Lower lobe of right lung (tissue), 2 donors: Measurements from ENCODE around the gene ZNF710. TPM values are rescaled to one million over a fixed set of nuclear protein-coding genes. Genes with fewer than 3 reads are reported as not detected.
"Not testable (repeated sequence)": the region's sequence is repeated elsewhere in the genome, so short reads cannot be mapped to it uniquely, and the experiment has no call there.

Experiments
- ATAC-seq, 2 donors: fragments of 200-7000 bp; cut with Tn5 transposase; one replicate each; pipeline ENCODE4 v1.9.1; 2020 to 2022; ENCODE audit warnings: mild to moderate bottlenecking in 2 of 2, moderate library complexity in 2 of 2
- DNase-seq: peaks from one replicate; pipeline ENCODE4 v3.0.0-alpha.2; 2020
- H3K27ac ChIP-seq: fragments of 200-600 bp; one replicate; pipeline ENCODE4 v1.8.0; 2022
- H3K27me3 ChIP-seq: fragments of 200-600 bp; one replicate; pipeline ENCODE4 v1.8.0; 2022; ENCODE audit warnings: low read depth
- H3K36me3 ChIP-seq: fragments of 200-600 bp; one replicate; pipeline ENCODE4 v1.8.0; 2022; ENCODE audit warnings: mild to moderate bottlenecking
- H3K4me1 ChIP-seq: fragments of 200-600 bp; one replicate; pipeline ENCODE4 v1.8.0; 2022
- H3K4me3 ChIP-seq: fragments of 200-600 bp; one replicate; pipeline ENCODE4 v1.8.0; 2022; ENCODE audit warnings: mild to moderate bottlenecking
- H3K9me3 ChIP-seq: fragments of 200-600 bp; one replicate; pipeline ENCODE4 v1.8.0; 2022
- intact Hi-C: fragments of 100-400 bp; cut with DNase I; formaldehyde crosslinking; loops from one replicate; pipeline ENCODE4 v1.11.0; 2022
- total RNA-seq: library from RNA; stranded (reverse); fragmentation: NEBNext Ultra II Directional; extraction: Animal tissue kit (Norgen Biotek cat#: 25700); gene quantifications from one replicate; pipeline ENCODE4 v1.2.1, GENCODE V29; 2021
- TF ChIP-seq, protein P1 (sequence below): fragments of 200-600 bp; IDR thresholded peaks from one replicate; pipeline ENCODE4 v1.8.0; 2022; ENCODE audit warnings: antibody characterized with exemption, mild to moderate bottlenecking
- donor health status: DM: no; HTN: yes; CAD: no; lungs with severe emphysema.

The ZNF710 gene
- total RNA-seq, 1 donor from 2014 or later, result 50.7 TPM

DNA sequence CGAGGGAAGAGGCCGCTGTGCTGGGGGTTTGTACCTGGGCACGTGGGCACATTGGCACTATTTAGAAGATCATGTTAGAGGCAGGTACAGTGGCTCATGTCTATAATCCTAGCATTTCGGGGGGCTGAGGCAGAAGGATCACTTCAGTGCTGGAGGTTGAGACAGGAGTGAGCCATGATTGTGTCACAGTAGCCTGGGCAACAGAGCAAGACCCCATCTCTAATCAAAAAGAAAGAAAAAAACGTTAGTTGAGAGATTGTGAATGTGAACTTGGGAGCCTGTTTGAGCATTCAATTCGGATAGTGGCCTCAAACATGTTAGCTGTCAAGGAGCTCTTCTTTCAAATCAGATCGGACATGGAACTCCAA, 64.5 kb downstream of the ZNF710 start:
- ATAC-seq, result no peak
- H3K4me1 ChIP-seq, result peaks cover 71% of the 10 kb centered on the region
- no peaks in the 10 kb centered on the region for H3K9me3 ChIP-seq
- H3K36me3 ChIP-seq, result peaks cover 27% of the 10 kb centered on the region
- peak overlapping the region; percentile 82 for H3K27ac ChIP-seq
- intact Hi-C loops, result no loop called here
- DNase-seq, result no peak
- no peak overlapping the region for H3K4me3 ChIP-seq
- TF ChIP-seq, protein P1, sequence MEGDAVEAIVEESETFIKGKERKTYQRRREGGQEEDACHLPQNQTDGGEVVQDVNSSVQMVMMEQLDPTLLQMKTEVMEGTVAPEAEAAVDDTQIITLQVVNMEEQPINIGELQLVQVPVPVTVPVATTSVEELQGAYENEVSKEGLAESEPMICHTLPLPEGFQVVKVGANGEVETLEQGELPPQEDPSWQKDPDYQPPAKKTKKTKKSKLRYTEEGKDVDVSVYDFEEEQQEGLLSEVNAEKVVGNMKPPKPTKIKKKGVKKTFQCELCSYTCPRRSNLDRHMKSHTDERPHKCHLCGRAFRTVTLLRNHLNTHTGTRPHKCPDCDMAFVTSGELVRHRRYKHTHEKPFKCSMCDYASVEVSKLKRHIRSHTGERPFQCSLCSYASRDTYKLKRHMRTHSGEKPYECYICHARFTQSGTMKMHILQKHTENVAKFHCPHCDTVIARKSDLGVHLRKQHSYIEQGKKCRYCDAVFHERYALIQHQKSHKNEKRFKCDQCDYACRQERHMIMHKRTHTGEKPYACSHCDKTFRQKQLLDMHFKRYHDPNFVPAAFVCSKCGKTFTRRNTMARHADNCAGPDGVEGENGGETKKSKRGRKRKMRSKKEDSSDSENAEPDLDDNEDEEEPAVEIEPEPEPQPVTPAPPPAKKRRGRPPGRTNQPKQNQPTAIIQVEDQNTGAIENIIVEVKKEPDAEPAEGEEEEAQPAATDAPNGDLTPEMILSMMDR, result no peak
- H3K27me3 ChIP-seq, result no peaks in the 10 kb centered on the region

DNA sequence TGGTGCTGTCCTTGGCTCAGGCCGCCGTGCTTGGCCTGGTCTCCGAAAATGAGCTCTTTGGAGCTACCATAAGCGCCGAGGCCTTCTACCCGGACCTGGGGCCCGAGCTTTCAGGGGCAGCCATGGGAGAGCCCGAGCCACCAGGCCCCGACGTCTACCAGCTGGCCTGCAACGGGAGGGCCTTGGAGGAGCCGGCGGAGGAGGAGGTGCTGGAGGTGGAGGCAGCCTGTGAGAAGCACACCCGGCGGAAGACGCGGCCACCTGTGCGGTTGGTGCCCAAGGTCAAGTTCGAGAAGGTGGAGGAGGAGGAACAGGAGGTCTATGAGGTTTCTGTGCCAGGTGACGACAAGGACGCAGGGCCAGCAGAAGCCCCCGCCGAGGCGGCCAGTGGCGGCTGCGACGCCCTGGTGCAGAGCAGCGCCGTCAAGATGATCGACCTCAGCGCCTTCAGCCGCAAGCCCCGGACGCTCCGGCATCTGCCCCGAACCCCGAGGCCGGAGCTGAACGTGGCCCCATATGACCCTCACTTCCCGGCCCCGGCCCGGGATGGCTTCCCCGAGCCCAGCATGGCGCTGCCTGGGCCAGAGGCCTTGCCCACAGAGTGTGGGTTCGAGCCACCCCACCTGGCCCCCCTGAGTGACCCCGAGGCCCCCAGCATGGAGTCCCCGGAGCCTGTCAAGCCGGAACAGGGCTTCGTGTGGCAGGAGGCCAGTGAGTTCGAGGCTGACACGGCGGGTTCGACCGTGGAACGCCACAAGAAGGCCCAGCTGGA, 66.2 kb downstream of the ZNF710 start:
- DNase-seq (no peak), ATAC-seq (no peak)
- intact Hi-C loops, result no loop called here
- no peak overlapping the region for H3K4me3 ChIP-seq
- no peak overlapping the region for H3K27ac ChIP-seq
- TF ChIP-seq, protein P1, result no peak
- H3K9me3 ChIP-seq, result no peaks in the 10 kb centered on the region
- no peaks in the 10 kb centered on the region for H3K27me3 ChIP-seq
- H3K36me3 ChIP-seq, result peaks cover 30% of the 10 kb centered on the region
- H3K4me1 ChIP-seq, result peaks cover 64% of the 10 kb centered on the region

DNA sequence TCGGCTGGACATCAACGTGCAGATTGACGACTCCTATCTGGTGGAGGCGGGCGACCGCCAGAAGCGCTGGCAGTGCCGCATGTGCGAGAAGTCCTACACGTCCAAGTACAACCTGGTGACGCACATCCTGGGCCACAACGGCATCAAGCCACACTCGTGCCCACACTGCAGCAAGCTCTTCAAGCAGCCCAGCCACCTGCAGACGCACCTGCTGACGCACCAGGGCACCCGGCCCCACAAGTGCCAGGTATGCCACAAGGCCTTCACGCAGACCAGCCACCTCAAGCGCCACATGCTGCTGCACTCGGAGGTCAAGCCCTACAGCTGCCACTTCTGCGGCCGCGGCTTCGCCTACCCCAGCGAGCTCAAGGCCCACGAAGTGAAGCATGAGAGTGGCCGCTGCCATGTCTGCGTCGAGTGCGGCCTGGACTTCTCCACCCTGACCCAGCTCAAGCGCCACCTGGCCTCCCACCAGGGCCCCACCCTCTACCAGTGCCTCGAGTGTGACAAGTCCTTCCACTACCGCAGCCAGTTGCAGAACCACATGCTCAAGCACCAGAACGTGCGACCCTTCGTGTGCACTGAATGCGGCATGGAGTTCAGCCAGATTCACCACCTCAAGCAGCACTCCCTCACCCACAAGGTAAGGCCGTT, 67.0 kb downstream of the ZNF710 start:
- Histone ChIP-seq H3K9me3 (no peaks in the 10 kb centered on the region), H3K36me3 (peaks cover 37% of the 10 kb centered on the region), H3K27me3 (no peaks in the 10 kb centered on the region), H3K4me1 (peaks cover 57% of the 10 kb centered on the region), H3K4me3 (no peak overlapping the region), H3K27ac (no peak overlapping the region)
- TF ChIP-seq, protein P1, result no peak
- intact Hi-C loops, result no loop called here
- ATAC-seq, result no peak
- no peak for DNase-seq

DNA sequence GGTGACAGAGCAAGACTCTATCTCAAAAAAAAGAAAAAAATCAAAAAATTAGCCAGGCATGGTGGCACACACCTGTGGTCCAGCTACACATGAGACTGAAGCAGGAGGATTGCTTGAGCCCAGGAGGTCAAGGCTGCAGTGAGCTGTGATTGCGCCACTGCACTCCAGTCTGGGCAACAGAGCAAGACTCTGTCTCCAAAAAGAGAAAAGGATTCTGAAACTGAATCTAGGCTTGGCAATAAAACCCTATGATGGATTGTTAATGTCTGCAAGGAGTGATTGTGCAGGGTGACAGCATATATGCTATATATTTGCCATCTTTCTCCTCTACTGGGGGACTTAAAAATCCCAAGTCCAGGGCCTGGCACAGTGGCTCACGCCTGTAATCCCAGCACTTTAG, 69.5 kb downstream of the ZNF710 start:
- H3K36me3 ChIP-seq, result peaks cover 63% of the 10 kb centered on the region

DNA sequence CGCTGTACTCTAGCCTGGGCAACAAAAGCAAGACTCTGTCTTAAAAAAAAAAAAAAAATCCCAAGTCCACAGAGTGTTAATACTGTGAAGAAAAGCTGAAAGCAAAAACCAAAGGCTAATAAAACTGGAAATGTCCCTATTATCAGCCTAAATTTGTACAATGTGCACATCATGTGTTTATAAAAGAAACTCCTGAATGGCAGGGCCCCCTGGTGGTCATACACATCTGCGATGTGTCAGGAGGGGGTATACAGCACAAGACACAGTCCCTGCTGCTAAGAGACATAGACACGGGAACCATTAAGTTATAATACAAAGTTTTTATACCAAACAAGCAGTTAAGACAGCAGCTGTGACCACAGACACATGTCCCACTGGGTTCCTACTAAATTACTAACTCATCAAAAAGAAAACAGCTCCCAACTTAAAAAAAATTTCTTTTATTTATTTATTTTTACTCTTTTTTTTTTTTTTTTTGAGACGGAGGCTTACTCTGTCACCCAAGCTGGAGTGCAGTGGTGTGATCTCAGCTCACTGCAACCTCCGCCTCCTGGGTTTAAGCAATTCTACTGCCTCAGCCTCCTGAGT, 70.2 kb downstream of the ZNF710 start:
- intact Hi-C loops, result no loop called here
- peak overlapping the region; percentile 41 for H3K27ac ChIP-seq
- H3K9me3 ChIP-seq, result no peaks in the 10 kb centered on the region
- H3K27me3 ChIP-seq, result no peaks in the 10 kb centered on the region
- H3K4me1 ChIP-seq, result peaks cover 26% of the 10 kb centered on the region
- TF ChIP-seq, protein P1, result peak; percentile 85
- ATAC-seq, result peak; percentile 79 to 80
- DNase-seq, result peak; percentile 87
- peaks cover 70% of the 10 kb centered on the region for H3K36me3 ChIP-seq
- no peak overlapping the region for H3K4me3 ChIP-seq

More for the DNA sequence above, 69.5 kb downstream of the ZNF710 start:
- H3K9me3 ChIP-seq, DNase-seq, intact Hi-C loops, H3K27me3 ChIP-seq, ATAC-seq, H3K4me3 ChIP-seq: not testable (repeated sequence)
- Histone ChIP-seq H3K27ac (peak overlapping the region; percentile 27), H3K4me1 (peaks cover 32% of the 10 kb centered on the region)
